GM12873 (cell line): Measurements from ENCODE around the gene KATNIP.
A peak's percentile ranks its signal among the peaks of the same experiment; 100 is the strongest.

Experiments
- TF ChIP-seq, protein P1 (sequence below): IDR thresholded peaks from 2 replicates; pipeline ENCODE4 v1.5.1; 2012; ENCODE audit warnings: low read depth, mild to moderate bottlenecking, moderate library complexity, low read length, control low read depth; ENCODE audit not compliant: insufficient read depth; ENCODE audit errors: missing control alignments

KATNIP gene

DNA sequence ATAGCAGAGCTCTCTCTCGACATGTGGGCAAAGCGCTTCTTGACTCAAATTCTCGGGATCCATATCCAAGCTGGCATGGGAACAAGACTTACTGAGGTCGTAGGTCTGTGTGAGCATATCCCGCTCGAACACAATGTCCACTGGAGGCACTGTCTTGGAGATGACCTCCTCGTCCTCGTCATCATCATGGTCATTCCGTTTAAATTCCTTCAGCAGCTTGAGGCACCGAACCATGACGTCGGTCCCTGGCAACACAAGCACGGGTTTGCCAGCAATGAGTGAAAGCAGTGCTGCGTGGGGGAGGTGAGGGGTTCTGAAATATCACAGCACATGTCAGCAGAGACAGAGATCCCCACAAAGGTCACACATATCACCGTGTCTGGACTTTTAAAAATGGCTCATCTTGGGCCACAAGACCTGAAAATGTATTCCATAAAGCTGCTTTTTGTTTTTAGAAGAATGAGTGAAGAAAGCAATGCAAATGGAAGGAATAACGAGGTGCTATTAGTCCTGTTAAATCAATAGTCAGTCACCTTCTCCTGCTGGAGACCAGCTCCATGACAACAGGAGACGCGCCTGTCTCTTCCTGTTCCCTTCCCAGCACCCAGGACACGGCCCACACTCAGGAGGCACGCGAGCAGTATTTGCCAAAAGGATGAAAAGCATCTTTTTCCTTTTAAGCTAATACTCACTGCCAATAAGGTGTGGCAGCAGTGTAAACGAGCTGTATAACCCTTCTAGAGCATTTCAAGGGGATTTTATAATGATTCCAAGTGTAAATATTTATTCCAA is 38.1 kb upstream of the KATNIP start:
- TF ChIP-seq, protein P1, sequence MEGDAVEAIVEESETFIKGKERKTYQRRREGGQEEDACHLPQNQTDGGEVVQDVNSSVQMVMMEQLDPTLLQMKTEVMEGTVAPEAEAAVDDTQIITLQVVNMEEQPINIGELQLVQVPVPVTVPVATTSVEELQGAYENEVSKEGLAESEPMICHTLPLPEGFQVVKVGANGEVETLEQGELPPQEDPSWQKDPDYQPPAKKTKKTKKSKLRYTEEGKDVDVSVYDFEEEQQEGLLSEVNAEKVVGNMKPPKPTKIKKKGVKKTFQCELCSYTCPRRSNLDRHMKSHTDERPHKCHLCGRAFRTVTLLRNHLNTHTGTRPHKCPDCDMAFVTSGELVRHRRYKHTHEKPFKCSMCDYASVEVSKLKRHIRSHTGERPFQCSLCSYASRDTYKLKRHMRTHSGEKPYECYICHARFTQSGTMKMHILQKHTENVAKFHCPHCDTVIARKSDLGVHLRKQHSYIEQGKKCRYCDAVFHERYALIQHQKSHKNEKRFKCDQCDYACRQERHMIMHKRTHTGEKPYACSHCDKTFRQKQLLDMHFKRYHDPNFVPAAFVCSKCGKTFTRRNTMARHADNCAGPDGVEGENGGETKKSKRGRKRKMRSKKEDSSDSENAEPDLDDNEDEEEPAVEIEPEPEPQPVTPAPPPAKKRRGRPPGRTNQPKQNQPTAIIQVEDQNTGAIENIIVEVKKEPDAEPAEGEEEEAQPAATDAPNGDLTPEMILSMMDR: no peak

DNA sequence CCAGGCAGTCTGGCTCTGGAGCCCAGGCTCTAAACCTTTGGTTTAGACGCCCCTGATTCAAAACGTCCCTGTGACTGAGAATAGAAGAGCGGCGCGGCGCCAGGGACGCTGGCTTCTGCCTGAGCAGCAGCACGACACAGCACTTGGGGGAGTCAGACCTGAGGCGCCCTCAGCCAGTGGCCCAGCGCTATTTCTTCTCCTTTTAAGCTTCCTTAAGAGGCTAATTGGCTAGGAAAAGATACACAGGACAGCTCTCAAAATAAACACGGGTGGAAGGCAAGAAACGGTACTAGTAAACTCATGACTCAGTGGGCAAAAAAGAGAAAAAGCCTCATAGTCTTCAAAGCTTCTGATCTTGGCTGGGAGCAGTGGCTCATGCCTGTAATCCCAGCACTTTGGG is 35.1 kb upstream of the KATNIP start:
- TF ChIP-seq, protein P1: no peak

DNA sequence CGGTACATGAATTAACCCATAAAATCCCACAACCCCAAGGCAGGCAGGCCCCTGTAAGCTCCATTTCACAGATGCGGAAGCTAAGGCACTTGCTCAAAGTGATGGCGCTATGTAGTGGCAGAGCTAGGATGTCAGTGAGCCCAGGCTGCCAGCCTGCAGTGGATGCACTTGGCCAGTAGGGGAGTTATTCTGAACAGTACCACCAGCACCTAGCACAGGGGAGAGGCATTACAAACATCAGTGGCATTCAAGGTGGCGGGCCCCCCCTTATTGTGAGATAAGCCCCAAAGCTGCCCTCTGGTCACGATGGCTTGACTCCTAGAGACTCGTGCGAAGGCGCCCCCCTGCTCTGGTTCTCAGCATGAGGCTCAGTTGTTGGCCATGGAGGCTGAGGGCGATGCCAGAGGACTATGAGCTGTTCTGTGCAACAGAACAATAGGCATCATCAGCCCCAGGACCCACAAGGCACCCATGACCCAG is 34.0 kb upstream of the KATNIP start:
- TF ChIP-seq, protein P1: peak; percentile 87

DNA sequence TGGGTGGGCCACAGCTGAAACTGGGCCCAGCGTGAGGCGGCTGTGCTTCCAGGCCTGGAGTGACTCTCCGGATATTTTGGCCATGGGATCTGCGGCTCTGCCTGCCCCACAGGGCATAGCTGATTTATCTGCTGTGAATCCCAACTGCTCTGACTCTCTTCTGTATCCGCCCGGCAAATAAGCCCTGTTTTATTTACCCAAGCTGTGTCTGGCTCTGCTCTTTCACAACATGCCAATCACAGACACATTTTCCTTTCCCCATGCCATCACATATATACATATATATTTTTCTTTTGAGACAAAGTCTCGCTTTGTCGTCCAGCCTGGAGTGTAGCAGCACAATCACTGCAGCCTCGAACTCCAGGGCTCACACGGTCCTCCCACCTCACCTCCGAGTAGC is 33.6 kb upstream of the KATNIP start:
- TF ChIP-seq, protein P1: no peak

DNA sequence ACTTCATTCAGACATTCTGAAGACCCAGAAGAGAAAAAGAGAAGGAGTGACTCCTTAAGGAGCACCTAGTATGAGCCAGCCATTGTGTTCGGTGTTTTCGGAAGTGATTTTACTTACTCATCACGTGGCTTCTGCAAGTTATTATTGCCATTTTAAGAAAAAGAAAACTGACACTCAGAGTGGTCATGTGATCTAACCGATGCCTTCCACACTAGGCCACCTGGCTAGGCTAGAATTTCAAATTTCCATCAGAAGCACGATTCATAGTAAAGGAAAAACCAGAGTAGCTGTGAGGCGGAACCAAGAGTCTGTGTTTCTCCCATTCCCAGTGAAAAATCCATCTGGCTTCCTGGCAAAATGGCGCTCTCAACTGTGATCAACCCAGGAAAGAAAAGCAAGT is 32.3 kb upstream of the KATNIP start:
- TF ChIP-seq, protein P1: no peak

DNA sequence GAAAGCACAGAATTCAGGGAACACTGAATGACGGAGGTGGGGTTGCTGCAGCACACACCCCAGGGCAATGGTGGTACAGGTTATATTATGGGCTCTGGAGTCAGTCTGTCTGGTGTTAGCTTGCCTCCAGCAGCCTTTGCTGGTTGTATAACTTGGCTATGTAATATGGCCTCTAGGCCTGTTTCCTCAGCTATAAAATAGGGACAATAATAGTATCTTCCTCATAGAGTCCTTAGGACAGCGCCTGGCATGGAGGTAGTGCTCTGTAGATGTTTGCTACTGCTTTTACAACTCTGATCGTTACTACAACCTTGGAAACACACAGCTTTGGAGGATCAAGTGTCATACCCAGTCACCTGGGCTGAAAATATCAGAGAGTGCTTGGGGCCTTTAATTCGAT is 31.7 kb upstream of the KATNIP start:
- TF ChIP-seq, protein P1: no peak

DNA sequence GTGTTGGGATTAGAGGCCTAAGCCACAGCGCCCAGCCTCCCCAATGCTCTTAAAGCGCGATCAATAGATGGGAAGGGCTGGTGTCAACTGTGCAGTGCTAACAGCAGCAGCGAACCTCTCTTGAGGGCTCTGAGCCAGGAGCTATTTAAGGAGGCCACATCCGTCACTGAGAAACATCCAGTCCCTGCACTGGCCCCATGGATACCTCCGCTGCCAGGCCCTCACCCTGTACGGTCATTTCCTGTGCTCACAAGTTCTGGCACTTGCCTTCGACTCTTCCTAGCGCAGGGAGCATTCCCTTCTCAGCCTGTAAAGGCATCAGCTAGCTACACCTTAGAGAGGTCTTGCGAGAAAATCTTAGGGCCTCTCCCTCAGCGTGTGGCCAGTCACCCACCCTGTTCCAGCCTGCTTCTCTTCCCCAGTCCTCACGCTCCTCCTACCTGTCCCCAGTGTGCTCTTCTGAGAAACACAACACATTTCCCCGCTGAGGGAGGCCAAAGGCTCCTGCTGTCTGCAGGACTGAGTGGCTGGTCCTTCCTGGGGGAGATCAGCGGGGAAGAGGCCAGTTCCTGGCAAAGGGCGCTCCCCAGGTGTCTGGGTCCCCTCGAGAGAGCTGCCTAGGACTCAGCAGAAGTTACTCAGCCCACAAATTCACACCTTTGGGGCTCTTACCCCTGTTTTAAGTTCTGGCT is 28.8 kb upstream of the KATNIP start:
- TF ChIP-seq, protein P1: no peak
